ENCODE measurements around the gene NKX2-3.

The NKX2-3 gene

GRCh38 chr10:99526861-99527504, 5.8 kb upstream of the NKX2-3 start:
- DNase-seq (ENCODE audit: low read depth), result no peak

- no peak for DNase-seq (ENCODE audit: low read depth)
Measured at GRCh38 chr10:99527526-99528493, 4.9 kb upstream of the NKX2-3 start.

GRCh38 chr10:99528494-99529441, 4.0 kb upstream of the NKX2-3 start:
- DNase-seq (ENCODE audit: low read depth), result no peak

- DNase-seq (ENCODE audit: low read depth), result no peak
Measured at GRCh38 chr10:99529591-99530107, 3.1 kb upstream of the NKX2-3 start.

GRCh38 chr10:99530108-99531025, 2.4 kb upstream of the NKX2-3 start:
- DNase-seq (ENCODE audit: low read depth), result no peak

GRCh38 chr10:99531026-99531695, 1.6 kb upstream of the NKX2-3 start:
- no peak for DNase-seq (ENCODE audit: low read depth)

- DNase-seq (ENCODE audit: low read depth), result no peak
Measured at GRCh38 chr10:99531696-99532593, 797 bp upstream of the NKX2-3 start.

GRCh38 chr10:99533496-99534449, 1.0 kb downstream of the NKX2-3 start:
- DNase-seq (ENCODE audit: low read depth), result no peak

- no peak for DNase-seq (ENCODE audit: low read depth)
Measured at GRCh38 chr10:99534450-99534938, 1.8 kb downstream of the NKX2-3 start.

- DNase-seq (ENCODE audit: low read depth), result no peak
Measured at GRCh38 chr10:99534939-99535763, 2.4 kb downstream of the NKX2-3 start.

- no peak for DNase-seq (ENCODE audit: low read depth)
Measured at GRCh38 chr10:99535764-99536337, 3.1 kb downstream of the NKX2-3 start.

GRCh38 chr10:99536338-99537085, 3.8 kb downstream of the NKX2-3 start:
- DNase-seq (ENCODE audit: low read depth), result no peak

- no peak for DNase-seq (ENCODE audit: low read depth)
Measured at GRCh38 chr10:99537086-99537988, 4.6 kb downstream of the NKX2-3 start.

- DNase-seq (ENCODE audit: low read depth), result no peak
Measured at GRCh38 chr10:99537989-99538917, 5.5 kb downstream of the NKX2-3 start.
